ENCODE data around the gene RICTOR. TPM values are rescaled to one million over a fixed set of nuclear protein-coding genes. Genes with fewer than 3 reads are reported as not detected.

Gene RICTOR
- total and polyA plus RNA-seq, 9 of the 15 experiments (the other 6 are each of a cell fraction or from before 2014, with no cell fraction given), result 13.9 to 46.6 (median 22.6) TPM

DNA sequence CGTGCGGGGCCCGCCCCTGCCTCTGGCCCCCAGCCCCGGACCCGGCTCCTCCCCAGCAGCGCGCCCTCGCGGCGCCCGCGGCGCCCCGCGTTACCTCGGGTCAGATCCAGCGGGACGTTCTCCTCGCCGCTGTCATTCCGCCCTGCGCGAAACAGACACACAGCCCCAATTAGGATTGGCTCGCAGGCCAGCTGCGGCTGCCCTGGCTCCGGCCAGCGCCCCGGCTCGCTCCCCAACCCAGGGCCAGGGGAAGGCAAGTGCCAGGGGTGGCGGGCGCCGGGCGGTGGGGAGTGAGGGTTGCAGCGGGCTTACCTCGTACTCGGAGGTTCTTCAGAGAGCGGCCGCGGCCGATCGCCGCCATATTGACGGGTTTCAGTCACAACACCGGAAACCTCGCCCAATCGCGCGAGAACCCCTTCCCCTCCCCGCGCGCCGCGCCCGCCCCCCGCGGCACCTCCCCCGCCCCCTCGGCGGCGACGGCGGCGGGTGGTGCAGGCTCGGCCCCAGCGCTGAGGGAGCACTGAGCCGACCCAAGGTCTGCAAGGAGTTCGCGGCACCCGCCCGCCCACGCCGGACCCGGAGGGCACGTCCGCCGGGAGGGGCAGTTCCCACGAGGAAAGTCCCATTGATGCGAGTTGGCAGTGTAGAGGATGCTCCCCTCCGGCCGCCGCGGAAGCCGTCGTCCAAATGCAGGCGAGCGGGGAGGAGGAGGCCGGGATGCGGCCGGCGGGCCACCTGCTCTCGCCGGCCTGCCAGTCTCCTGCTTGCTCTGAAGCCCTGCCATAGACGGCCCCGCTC lies at the start of gene RICTOR (continued):
- TF ChIP-seq ZNF717 (CRISPR knock-in tag; IDR thresholded peaks at IDR 0.05), result no peak
- no peak for TF ChIP-seq DMBX1 (CRISPR knock-in tag; IDR thresholded peaks at IDR 0.05; ENCODE audit: borderline replicate concordance)
- TF ChIP-seq TCF7L2 (IDR thresholded peaks at IDR 0.05; ENCODE audit: low read depth, low read length), result no peak
- peak; percentile 91 for TF ChIP-seq TAF1 (IDR thresholded peaks at IDR 0.05; ENCODE audit: control insufficient read depth, extremely low read depth, insufficient read depth, low read length, severe bottlenecking)
- TF ChIP-seq COPS2 (conservative IDR thresholded peaks at IDR 0.05), result no peak
- TF ChIP-seq NCOA1 (IDR thresholded peaks at IDR 0.05; ENCODE audit: low read depth), result no peak
- no peak; the same call in 1 of the 2 replicates for TF ChIP-seq CREB1 (IDR thresholded peaks at IDR 0.05)
- peak; percentile 67 for TF ChIP-seq CREB1 (CRISPR knock-in tag; IDR thresholded peaks at IDR 0.05)
- TF ChIP-seq MTA3 (IDR thresholded peaks at IDR 0.05; ENCODE audit: borderline replicate concordance), result peak; percentile 58
- TF ChIP-seq ZNF79 (CRISPR knock-in tag; IDR thresholded peaks at IDR 0.05; ENCODE audit: low read depth), result no peak
- TF ChIP-seq RBM34 (IDR thresholded peaks at IDR 0.05; ENCODE audit: borderline replicate concordance, insufficient read depth, low read length), result no peak
- no peak for TF ChIP-seq SAFB2 (IDR thresholded peaks at IDR 0.05; ENCODE audit: borderline replicate concordance, low read depth, low read length, severe bottlenecking)
- TF ChIP-seq, protein P1, sequence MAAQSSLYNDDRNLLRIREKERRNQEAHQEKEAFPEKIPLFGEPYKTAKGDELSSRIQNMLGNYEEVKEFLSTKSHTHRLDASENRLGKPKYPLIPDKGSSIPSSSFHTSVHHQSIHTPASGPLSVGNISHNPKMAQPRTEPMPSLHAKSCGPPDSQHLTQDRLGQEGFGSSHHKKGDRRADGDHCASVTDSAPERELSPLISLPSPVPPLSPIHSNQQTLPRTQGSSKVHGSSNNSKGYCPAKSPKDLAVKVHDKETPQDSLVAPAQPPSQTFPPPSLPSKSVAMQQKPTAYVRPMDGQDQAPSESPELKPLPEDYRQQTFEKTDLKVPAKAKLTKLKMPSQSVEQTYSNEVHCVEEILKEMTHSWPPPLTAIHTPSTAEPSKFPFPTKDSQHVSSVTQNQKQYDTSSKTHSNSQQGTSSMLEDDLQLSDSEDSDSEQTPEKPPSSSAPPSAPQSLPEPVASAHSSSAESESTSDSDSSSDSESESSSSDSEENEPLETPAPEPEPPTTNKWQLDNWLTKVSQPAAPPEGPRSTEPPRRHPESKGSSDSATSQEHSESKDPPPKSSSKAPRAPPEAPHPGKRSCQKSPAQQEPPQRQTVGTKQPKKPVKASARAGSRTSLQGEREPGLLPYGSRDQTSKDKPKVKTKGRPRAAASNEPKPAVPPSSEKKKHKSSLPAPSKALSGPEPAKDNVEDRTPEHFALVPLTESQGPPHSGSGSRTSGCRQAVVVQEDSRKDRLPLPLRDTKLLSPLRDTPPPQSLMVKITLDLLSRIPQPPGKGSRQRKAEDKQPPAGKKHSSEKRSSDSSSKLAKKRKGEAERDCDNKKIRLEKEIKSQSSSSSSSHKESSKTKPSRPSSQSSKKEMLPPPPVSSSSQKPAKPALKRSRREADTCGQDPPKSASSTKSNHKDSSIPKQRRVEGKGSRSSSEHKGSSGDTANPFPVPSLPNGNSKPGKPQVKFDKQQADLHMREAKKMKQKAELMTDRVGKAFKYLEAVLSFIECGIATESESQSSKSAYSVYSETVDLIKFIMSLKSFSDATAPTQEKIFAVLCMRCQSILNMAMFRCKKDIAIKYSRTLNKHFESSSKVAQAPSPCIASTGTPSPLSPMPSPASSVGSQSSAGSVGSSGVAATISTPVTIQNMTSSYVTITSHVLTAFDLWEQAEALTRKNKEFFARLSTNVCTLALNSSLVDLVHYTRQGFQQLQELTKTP (IDR thresholded peaks at IDR 0.05; ENCODE audit: low read depth in 1 of 2, partially characterized antibody in 2 of 2), result no peak
- TF ChIP-seq NBN (IDR thresholded peaks at IDR 0.05; ENCODE audit: low read depth), result no peak
- TF ChIP-seq ZFP36 (IDR thresholded peaks at IDR 0.05; ENCODE audit: low read depth, low read length, partially characterized antibody), result no peak
